IPS DF 6.9 (cell line): ENCODE results near the gene HBM.
A peak's percentile ranks its signal among the peaks of the same experiment; 100 is the strongest.
"Not testable (repeated sequence)": the region's sequence is repeated elsewhere in the genome, so short reads cannot be mapped to it uniquely, and the experiment has no call there.

ENCODE experiments used
- DNase-seq: peaks from one replicate; pipeline ENCODE4 v3.0.0-alpha.2; 2013; ENCODE audit warnings: low read depth, low spot score
- H3K27ac ChIP-seq: one replicate; pipeline ENCODE4 v1.5.1; 2013; ENCODE audit warnings: low read length, control low read depth
- H3K27me3 ChIP-seq: 2 replicates; pipeline ENCODE4 v1.6.1; 2013; ENCODE audit warnings: mild to moderate bottlenecking, low read length; ENCODE audit not compliant: control insufficient read depth, insufficient read depth
- H3K36me3 ChIP-seq: 2 replicates; pipeline ENCODE4 v1.6.1; 2013; ENCODE audit warnings: low read length; ENCODE audit not compliant: control insufficient read depth, insufficient read depth
- H3K4me1 ChIP-seq: 2 replicates; pipeline ENCODE4 v1.6.1; 2013; ENCODE audit warnings: low read length; ENCODE audit not compliant: control insufficient read depth, insufficient read depth
- H3K4me3 ChIP-seq: 2 replicates; pipeline ENCODE4 v1.5.1; 2013; ENCODE audit warnings: mild to moderate bottlenecking, low read length
- H3K9me3 ChIP-seq: 2 replicates; pipeline ENCODE4 v1.6.1; 2013; ENCODE audit warnings: low read length, inconsistent platforms; ENCODE audit not compliant: control insufficient read depth, insufficient read depth
- WGBS: extraction: QIAGEN DNeasy Blood & Tissue Kit; methylation state at CpG from one replicate; pipeline ENCODE4 v1.1.7; 2013; ENCODE audit warnings: mixed read lengths, missing lambda C conversion rate; ENCODE audit not compliant: insufficient read length, insufficient coverage; 5-methylcytosine and 5-hydroxymethylcytosine counted together

Gene HBM

DNA sequence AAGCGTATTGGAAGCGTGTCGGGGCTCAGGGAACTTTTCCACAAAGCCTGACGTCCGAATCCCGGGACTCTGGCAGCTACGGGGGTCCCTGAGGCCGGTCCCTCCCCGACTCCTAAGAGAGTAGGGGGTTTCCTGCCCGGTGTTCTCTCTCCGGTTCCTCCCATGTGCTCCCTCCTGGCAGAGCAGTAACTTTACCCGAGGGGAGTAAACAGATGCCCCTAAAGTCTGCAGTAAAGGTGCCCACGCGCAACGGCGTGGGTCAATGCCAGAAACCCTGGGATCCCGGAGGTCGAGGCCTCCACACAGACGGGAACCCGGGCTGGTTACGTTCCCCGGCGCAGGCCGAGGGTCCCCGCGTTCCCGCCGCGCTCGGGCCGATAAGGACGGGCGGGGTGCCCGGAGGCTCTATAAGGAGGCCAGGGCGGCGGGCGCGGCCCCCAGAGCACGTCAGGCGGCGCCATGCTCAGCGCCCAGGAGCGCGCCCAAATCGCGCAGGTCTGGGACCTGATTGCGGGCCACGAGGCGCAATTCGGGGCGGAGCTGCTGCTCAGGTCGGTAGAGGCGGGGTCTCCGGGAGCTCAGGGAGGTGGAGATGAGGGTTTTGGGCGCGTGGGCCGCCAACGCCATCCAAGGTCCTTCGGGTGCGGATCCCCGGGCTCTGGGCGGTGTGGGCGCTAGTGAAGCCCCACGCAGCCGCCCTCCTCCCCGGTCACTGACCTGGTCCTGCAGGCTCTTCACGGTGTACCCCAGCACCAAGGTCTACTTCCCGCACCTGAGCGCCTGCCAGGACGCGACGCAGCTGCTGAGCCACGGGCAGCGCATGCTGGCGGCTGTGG, at the start of gene HBM:
TSS of gene HBM (plus strand) at position 440 of the 836 bp plus-strand sequence. CDS start at position 460, 20 bp downstream.
- Histone ChIP-seq H3K4me3 (peak within 1 kb of the TSS; percentile 43; the same call in 1 of the 2 replicates), H3K27me3 (peaks cover 36% of the 10 kb centered on the region), H3K27ac (no peak within 1 kb of the TSS), H3K36me3 (no peaks in the 10 kb centered on the region), H3K4me1 (peaks cover 12% of the 10 kb centered on the region), H3K9me3 (no peaks in the 10 kb centered on the region)
- no peak for DNase-seq
- no CpG with 5 or more reads among the region's 75 CpGs for WGBS

DNA sequence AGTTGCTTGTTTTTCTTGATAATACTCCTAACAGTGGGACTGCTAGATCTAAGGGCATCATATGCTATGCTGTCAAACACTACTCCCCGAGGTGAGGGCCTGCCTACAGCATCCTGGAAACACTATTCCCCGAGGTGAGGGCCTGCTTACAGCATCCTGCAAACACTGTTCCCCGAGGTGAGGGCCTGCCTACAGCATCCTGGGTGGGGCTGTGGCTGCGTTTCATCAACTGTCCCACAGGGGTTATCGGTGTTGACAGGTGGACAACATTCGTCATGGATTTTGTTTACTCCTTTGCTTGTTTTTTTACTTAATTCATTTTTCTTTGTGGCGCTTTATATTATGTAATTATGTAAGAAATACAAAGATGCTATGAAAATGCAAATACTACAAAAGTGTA, 49.8 kb upstream of the HBM start:
- Histone ChIP-seq H3K4me3 (no peak overlapping the region), H3K4me1 (no peaks in the 10 kb centered on the region; the same call in 1 of the 2 replicates), H3K27me3 (no peaks in the 10 kb centered on the region), H3K36me3 (peaks cover 3% of the 10 kb centered on the region; the same call in 1 of the 2 replicates), H3K9me3 (no peaks in the 10 kb centered on the region), H3K27ac (no peak overlapping the region)
- no CpG with 5 or more reads among the region's 7 CpGs for WGBS
- no peak for DNase-seq

DNA sequence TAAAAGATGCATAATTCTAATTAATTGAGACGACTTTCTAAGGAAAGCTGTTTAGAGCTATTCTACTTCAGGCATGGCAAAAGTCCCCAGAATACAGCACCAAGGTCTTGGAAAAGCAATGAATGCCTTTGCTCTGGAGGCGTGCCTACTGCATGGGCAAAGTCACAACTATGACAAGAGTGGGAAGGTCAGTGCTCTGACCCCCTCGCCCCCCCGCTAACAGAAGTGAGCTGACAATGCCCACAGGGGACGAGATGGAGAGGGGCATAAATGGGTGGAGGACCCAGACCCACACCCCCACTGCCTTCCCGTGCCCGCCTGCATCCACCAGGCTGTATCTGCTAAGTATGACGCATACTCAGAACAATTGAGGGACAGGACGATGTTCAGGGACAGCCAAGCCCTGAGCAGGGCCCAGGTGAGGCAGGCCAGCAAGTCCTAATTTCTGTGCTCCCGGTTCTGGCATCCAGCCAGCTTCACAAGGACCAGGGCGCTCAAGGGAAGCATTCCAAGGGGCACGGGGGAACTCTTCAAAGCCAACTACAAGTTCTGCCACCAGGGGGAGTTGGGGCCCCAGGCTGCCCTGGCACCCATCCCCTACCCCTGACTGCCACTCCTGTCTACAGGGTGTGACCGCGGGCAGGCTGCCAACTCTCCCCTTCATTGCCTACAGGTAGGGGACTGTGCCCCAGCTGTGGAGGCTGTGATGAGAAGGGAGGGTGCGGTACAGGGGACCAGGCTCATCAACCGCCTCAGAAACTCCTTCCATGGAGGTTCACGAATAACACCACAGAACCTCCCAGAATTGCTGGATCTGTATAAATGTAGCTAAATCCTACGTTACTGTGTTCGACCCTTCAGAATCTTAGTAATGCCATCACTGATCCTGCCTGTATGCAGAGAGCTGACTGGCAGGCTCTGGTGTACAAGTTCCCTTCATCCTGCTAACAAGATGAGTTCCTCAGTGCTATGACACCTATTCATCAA, 48.1 kb upstream of the HBM start:
- DNase-seq, result peak; percentile 61
- Histone ChIP-seq H3K4me1 (no peaks in the 10 kb centered on the region; the same call in 1 of the 2 replicates), H3K4me3 (no peak overlapping the region), H3K9me3 (no peaks in the 10 kb centered on the region), H3K27ac (no peak overlapping the region), H3K36me3 (peaks cover 3% of the 10 kb centered on the region; the same call in 1 of the 2 replicates), H3K27me3 (no peaks in the 10 kb centered on the region)
- no CpG with 5 or more reads among the region's 19 CpGs for whole genome bisulfite sequencing

GRCh38 chr16:118857-119256, 46.9 kb upstream of the HBM start:
- no peaks in the 10 kb centered on the region for H3K27me3 ChIP-seq
- DNase-seq, result no peak
- H3K27ac ChIP-seq, result no peak overlapping the region
- H3K4me3 ChIP-seq, result no peak overlapping the region
- no peaks in the 10 kb centered on the region; the same call in 1 of the 2 replicates for H3K4me1 ChIP-seq
- no CpG with 5 or more reads among the region's 2 CpGs for WGBS
- no peaks in the 10 kb centered on the region for H3K36me3 ChIP-seq
- H3K9me3 ChIP-seq, result no peaks in the 10 kb centered on the region

GRCh38 chr16:119295-119694, 46.5 kb upstream of the HBM start:
- WGBS, result no CpG with 5 or more reads among the region's 5 CpGs
- Histone ChIP-seq H3K27me3 (no peaks in the 10 kb centered on the region), H3K27ac (no peak overlapping the region), H3K9me3 (no peaks in the 10 kb centered on the region), H3K4me1 (no peaks in the 10 kb centered on the region; the same call in 1 of the 2 replicates), H3K4me3 (no peak overlapping the region), H3K36me3 (no peaks in the 10 kb centered on the region)
- DNase-seq, result no peak

GRCh38 chr16:119835-120491, 45.8 kb upstream of the HBM start:
- WGBS, result no CpG with 5 or more reads among the region's 3 CpGs
- Histone ChIP-seq H3K36me3 (no peaks in the 10 kb centered on the region), H3K27me3 (no peaks in the 10 kb centered on the region), H3K4me1 (no peaks in the 10 kb centered on the region; the same call in 1 of the 2 replicates), H3K4me3 (no peak overlapping the region), H3K9me3 (no peaks in the 10 kb centered on the region), H3K27ac (no peak overlapping the region)
- DNase-seq, result no peak

- Histone ChIP-seq H3K4me3 (no peak overlapping the region), H3K27ac (no peak overlapping the region), H3K4me1 (no peaks in the 10 kb centered on the region; the same call in 1 of the 2 replicates), H3K9me3 (no peaks in the 10 kb centered on the region), H3K36me3 (no peaks in the 10 kb centered on the region), H3K27me3 (no peaks in the 10 kb centered on the region)
- DNase-seq, result no peak
- no CpG with 5 or more reads among the region's 2 CpGs for WGBS
Observed at GRCh38 chr16:120756-121155, 45.0 kb upstream of the HBM start.

DNA sequence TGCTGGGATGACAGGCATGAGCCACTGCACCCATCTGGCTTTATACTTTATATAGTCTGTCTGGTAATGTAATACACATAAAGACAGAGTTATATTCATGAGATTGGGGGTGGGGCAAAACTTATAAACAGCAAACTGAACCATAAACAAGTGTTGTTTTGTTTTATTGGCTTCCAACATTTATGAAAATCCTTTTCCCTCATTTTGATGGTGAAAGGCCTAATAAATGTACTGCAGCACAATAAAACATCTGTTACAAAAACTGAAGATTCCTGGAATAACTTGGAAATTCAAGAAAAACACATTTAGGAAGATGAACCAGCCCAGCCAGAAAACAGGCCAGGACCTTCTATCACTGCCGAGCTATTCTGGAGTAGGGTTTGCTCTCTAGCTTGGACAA, 43.4 kb upstream of the HBM start:
- H3K4me1 ChIP-seq, result no peaks in the 10 kb centered on the region; the same call in 1 of the 2 replicates
- DNase-seq, result no peak
- no peaks in the 10 kb centered on the region for H3K36me3 ChIP-seq
- no peak overlapping the region for H3K4me3 ChIP-seq
- H3K9me3 ChIP-seq, result no peaks in the 10 kb centered on the region
- no peaks in the 10 kb centered on the region for H3K27me3 ChIP-seq
- no CpG with 5 or more reads among the region's 1 CpG for WGBS
- H3K27ac ChIP-seq, result no peak overlapping the region

DNA sequence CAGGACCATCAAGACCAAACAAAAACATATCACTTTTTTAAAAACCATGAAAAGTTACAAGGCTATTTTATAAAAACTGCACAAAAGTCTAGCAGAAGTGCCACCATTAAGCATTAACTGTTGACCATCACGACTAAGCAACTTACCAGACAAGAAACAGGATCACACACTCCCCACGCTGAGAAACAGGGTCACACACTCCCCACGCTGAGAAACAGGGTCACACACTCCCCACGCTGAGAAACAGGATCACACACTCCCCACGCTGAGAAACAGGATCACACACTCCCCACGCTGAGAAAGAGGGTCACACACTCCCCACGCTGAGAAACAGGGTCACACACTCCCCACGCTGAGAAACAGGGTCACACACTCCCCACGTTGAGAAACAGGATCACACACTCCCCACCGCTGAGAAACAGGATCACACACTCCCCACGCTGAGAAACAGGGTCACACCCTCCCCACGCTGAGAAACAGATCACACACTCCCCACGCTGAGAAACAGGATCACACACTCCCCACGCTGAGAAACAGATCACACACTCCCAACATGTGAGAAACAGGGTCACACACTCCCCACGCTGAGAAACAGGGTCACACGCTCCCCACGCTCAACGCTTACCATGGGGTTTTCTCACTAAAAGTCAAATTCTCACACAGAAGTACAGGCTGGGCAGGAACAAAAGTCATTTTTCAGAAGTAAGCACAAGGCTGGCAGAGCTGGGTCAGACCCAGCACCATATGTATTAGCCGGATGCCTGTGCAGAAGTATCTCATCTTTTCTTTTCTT, 42.0 kb upstream of the HBM start:
- not testable (repeated sequence) for H3K9me3 ChIP-seq, H3K4me1 ChIP-seq, H3K27me3 ChIP-seq, H3K36me3 ChIP-seq, H3K27ac ChIP-seq, DNase-seq, H3K4me3 ChIP-seq
- WGBS, result no CpG with 5 or more reads among the region's 19 CpGs
